ENCODE measurements around the gene OR2M7.
"Not testable (repeated sequence)": the region's sequence is repeated elsewhere in the genome, so short reads cannot be mapped to it uniquely, and the experiment has no call there.

Gene OR2M7, protein sequence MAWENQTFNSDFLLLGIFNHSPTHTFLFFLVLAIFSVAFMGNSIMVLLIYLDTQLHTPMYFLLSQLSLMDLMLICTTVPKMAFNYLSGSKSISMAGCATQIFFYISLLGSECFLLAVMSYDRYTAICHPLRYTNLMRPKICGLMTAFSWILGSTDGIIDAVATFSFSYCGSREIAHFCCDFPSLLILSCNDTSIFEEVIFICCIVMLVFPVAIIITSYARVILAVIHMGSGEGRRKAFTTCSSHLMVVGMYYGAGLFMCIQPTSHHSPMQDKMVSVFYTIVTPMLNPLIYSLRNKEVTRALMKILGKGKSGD

DNA sequence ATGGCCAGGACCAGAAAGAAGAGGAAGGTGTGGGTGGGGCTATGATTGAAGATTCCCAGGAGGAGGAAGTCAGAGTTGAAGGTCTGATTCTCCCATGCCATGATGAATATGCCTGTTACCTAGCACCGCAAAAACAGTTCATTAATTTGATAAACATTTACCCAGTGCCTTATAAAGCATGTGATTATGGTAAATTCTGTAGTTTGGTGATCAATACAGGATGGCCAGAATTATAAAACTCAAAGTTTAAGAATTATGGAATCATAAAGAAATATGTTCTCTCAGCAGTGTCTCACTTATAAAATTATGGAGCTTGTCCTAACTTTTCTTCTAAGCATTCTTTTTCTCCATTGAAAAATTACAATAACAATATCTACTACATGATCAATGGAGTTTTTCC, at the start of gene OR2M7:
TSS of gene OR2M7 (minus strand) at position 101 of the 400 bp plus-strand sequence. CDS start at position 101, 0 bp downstream.
- no peak for DNase-seq (ENCODE audit: low read depth)

DNA sequence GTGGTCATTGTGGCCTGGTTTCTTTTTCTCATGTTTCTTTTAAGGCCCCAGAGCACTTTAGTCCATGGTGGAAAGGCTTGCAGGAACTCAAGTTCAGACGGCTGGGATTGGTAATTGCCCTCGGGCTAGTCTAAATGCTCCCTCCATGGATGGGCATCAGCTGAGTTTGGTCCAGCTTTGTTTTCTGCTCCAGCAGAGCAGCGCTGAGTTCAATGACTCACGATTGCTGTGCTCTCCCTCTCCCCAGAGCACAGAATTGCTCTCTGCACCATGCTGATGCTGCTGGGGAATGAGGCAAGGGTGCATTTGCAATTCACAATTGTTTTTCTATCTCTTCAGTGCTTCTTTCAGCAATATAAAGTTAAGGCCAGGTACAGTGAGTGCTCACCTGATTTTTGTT, 49.4 kb upstream of the OR2M7 start:
- DNase-seq (ENCODE audit: low read depth), result no peak

- no peak for DNase-seq (ENCODE audit: low read depth)
Observed at GRCh38 chr1:248372394-248372793, 48.0 kb upstream of the OR2M7 start.

DNA sequence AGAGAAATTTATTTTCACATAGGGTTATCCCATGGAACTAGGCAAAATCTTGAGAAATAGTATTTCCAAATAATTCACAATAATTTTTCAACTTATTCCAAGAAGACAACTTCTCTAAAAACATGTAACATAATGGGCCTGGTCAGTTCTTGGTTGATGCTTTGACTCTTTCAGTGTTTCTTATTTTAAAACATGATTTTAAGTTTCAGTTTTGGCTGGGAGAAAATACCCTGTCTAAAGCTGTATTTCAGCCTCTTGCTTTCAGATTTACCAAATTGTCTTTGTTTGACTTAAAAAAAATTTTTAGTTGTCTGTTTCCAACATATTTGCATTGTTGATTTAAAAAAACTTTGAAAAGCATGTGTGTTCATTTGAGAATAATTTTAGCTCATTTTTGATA, 42.2 kb upstream of the OR2M7 start:
- DNase-seq (ENCODE audit: low read depth), result no peak

DNA sequence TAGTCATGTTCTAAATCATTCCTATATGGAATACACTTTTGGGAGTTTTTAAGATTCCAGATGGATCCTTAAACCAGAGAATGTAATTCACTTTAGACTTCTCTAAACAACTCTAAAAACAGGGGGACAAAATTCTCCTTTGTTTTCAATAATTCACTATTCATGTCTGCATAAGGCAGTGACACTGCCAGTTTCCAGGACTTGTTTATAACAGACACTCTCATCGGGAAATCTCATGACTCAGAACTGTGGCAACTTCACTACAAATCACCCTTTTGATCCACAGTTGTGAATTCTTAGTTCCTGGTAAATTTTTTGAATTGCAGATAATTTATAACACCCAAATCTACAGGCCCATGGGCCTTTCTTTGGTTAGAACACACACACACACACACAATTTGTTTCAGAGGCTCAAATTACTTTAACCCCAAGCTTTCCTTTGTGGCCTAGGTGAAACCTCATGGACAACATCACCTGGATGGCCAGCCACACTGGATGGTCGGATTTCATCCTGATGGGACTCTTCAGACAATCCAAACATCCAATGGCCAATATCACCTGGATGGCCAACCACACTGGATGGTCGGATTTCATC, 36.9 kb upstream of the OR2M7 start, which contains the start of gene OR2T4:
TSS of gene OR2T4 (plus strand) at position 545 of the 595 bp plus-strand sequence. CDS start at position 545, 0 bp downstream.
- DNase-seq (ENCODE audit: low read depth), result no peak

GRCh38 chr1:248359415-248359814, 35.0 kb upstream of the OR2M7 start:
- no peak for DNase-seq (ENCODE audit: low read depth)

DNA sequence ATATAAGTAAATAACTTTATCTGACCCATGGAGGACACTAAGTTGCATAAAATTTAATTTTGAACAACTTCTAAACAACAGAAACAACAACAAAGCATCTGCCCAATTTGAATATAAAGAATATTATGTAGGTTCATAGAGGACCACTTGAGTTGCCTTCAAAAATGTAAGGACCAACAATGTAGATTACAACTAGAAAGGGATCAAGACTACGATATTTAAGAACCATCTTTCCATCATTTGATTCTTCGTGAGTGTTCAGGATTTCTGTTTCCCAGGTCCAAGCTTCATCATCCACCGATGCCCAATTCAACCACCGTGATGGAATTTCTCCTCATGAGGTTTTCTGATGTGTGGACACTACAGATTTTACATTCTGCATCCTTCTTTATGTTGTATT, 24.1 kb upstream of the OR2M7 start, which contains the start of gene OR14C36:
TSS of gene OR14C36 (plus strand) at position 301 of the 400 bp plus-strand sequence. CDS start at position 301, 0 bp downstream.
- no peak for DNase-seq (ENCODE audit: low read depth)

DNA sequence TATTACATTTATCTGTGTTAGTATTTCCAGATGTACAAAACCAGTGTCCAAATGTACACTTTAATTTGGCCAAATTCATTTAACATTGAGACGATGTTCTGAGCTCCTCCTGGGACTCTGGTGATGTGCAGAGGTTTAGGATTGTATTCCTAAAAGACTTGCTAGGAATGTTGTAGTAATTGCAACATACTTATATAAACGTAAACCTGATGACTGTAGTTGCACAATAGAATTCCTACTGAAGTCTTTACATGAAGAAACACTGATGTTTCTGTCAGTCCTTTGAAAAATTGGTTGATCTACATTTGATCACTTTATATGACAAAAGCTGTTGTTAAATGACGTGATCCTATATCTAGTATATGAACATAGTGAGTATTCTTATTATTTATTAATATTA, 19.1 kb upstream of the OR2M7 start:
- no peak for DNase-seq (ENCODE audit: low read depth)

GRCh38 chr1:248316796-248317195, 7.6 kb downstream of the OR2M7 start:
- DNase-seq (ENCODE audit: low read depth), result no peak

GRCh38 chr1:248306740-248307139, 17.6 kb downstream of the OR2M7 start:
- not testable (repeated sequence) for DNase-seq (ENCODE audit: low read depth)

DNA sequence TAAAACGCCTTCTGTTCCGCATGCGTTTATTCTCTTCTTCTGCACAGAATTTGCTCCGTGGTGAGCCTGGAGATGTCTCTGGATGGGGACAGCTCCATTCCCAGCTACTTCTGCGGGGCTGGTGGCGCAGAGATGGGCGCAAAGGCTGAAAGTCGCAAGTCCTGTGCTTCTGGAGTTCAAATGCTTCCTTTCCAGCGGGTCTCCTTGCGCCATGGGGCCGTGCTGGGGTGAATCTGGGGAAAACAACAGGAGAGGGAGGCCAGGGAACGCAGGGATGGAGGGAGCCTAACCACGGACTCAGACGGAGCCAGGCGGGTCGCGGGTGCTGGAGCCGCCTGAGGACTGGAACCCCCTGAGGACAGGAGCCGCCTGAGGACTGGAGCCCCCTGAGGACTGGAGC, 18.3 kb downstream of the OR2M7 start:
- no peak for DNase-seq (ENCODE audit: low read depth)

GRCh38 chr1:248305672-248306071, 18.7 kb downstream of the OR2M7 start:
- DNase-seq (ENCODE audit: low read depth), result not testable (repeated sequence)

DNA sequence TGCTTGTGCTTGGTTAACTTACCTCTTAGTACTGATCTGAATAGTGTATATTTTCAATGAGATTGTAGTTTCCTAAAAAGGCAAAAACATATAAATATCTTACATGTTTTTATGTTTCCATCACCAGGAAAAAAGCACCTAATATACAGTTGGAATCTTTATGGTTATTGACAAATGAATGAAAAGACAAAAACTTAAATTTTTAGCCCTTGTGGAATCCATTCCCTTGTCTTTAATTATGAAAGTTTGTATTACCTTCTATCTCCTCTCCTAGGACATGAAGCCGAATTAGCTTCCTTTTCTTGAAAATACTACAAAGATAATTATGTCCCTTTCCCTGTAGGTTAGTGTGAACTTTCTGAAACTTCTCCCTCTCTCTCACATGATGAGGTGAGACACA, 21.0 kb downstream of the OR2M7 start, which contains the start of gene OR2T12:
TSS of gene OR2T12 (minus strand) at position 101 of the 400 bp plus-strand sequence. CDS start 7,846 bp downstream, outside the sequence.
- no peak for DNase-seq (ENCODE audit: low read depth)

DNA sequence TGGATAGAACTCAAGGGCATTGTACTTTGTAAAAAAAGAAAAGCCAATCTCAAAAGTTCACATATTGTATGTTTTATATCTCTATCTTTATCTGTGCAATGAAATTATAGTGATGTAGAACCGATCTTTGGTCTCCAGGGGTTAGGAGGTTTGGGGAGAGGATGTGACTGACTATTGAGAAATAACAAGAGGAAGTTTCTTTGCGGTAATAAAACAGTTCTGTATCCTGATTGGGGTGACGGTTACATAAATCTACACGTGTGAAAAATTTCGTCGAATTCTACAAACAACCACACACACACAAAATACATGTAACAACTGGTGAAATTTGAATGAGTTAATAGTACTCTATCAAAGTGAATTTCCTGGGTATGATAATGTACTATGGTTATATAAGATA, 36.0 kb downstream of the OR2M7 start:
- DNase-seq (ENCODE audit: low read depth), result no peak

GRCh38 chr1:248277876-248278275, 46.5 kb downstream of the OR2M7 start, which contains the start of gene OR2T33:
OR2T33 (minus strand) TSS chr1:248277976; CDS start chr1:248273814, 4,162 bp downstream.
- no peak for DNase-seq (ENCODE audit: low read depth)
